Calu3 (cell line): Measurements from ENCODE around the gene CRIM1. TPM values are rescaled to one million over a fixed set of nuclear protein-coding genes. Genes with fewer than 3 reads are reported as not detected.

Source experiments
- BruUV-seq: library from RNA; stranded (reverse); fragments of 400-500 nt; replicated peaks from 2 replicates; lab custom pipeline; 2021; lab: Mats Ljungman, UMichigan
- CTCF ChIA-PET: fragments of 300-600 bp; sonication (Branson Sonifier 250); formaldehyde crosslinking; loops from one replicate; lab custom pipeline; 2022; ENCODE audit warnings: antibody characterized with exemption; lab: Charles Lee
- DNase-seq: peaks from one replicate; pipeline ENCODE4 v3.0.0; 2022
- H3K27ac Mint-ChIP-seq: one replicate; pipeline ENCODE4 v1.8.0; 2022; ENCODE audit warnings: mixed read lengths; ENCODE audit not compliant: unreplicated experiment
- H3K27me3 Mint-ChIP-seq: one replicate; pipeline ENCODE4 v1.8.0; 2022; ENCODE audit warnings: mixed read lengths; ENCODE audit not compliant: unreplicated experiment
- H3K36me3 Mint-ChIP-seq: one replicate; pipeline ENCODE4 v1.8.0; 2022; ENCODE audit warnings: mild to moderate bottlenecking, moderate library complexity, mixed read lengths; ENCODE audit not compliant: insufficient read depth, unreplicated experiment
- H3K4me1 Mint-ChIP-seq: one replicate; pipeline ENCODE4 v1.8.0; 2022; ENCODE audit warnings: mild to moderate bottlenecking, low read depth, mixed read lengths; ENCODE audit not compliant: unreplicated experiment
- H3K4me3 Mint-ChIP-seq: one replicate; pipeline ENCODE4 v1.8.0; 2022; ENCODE audit warnings: mild to moderate bottlenecking, low read depth, moderate library complexity, mixed read lengths; ENCODE audit not compliant: unreplicated experiment
- H3K9me3 Mint-ChIP-seq: one replicate; pipeline ENCODE4 v1.8.0; 2022; ENCODE audit warnings: low read depth, mixed read lengths; ENCODE audit not compliant: unreplicated experiment
- intact Hi-C: fragments of 100-400 bp; cut with micrococcal nuclease; formaldehyde crosslinking; loops from one replicate; pipeline ENCODE4 v1.10.0; 2022; ENCODE audit not compliant: unreplicated experiment
- total RNA-seq: library from RNA; stranded (reverse); gene quantifications from 2 replicates; pipeline ENCODE4 v1.2.3, GENCODE V29; 2022
- TF ChIP-seq, protein P1 (sequence below): fragments of 200-600 bp; IDR thresholded peaks from one replicate; pipeline ENCODE4 v1.8.0; 2022; ENCODE audit warnings: antibody characterized with exemption; ENCODE audit not compliant: unreplicated experiment

CRIM1 gene
- total RNA-seq, 1 experiment from 2014 or later: 57.6 TPM

DNA sequence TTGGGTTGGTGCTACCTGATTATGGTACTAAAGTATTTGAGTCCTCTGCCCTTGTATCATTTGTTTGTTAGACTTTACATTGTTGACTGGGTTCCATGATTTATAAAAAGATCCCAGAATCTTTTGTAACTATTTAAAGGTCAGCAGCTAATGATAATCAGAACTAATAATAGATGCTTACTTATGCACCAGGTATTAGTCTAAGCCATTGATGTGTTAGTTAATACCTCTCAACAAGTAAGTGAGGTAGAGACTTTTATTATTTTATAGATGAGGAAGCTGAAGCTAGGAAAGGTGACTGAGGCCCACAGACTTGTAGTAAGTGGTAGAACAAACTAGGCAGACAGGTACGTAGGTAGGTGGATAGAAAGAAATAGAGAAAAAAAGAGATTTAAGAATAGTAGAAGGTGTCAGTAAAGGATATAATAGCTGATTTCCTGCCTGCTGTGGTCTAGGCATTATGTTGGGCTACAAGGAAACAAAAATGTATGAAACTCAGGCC is 68.1 kb downstream of the CRIM1 start:
- intact Hi-C loops: no loop called here
- peaks cover 4% of the 10 kb centered on the region for H3K36me3 Mint-ChIP-seq
- CTCF ChIA-PET: interaction anchor here (0.8 to 1.0 kb wide), 3 partner anchors 9 to 36 kb away, joined by 3 to 4 read pairs (median 3); no protein-coding TSS in a partner anchor

DNA sequence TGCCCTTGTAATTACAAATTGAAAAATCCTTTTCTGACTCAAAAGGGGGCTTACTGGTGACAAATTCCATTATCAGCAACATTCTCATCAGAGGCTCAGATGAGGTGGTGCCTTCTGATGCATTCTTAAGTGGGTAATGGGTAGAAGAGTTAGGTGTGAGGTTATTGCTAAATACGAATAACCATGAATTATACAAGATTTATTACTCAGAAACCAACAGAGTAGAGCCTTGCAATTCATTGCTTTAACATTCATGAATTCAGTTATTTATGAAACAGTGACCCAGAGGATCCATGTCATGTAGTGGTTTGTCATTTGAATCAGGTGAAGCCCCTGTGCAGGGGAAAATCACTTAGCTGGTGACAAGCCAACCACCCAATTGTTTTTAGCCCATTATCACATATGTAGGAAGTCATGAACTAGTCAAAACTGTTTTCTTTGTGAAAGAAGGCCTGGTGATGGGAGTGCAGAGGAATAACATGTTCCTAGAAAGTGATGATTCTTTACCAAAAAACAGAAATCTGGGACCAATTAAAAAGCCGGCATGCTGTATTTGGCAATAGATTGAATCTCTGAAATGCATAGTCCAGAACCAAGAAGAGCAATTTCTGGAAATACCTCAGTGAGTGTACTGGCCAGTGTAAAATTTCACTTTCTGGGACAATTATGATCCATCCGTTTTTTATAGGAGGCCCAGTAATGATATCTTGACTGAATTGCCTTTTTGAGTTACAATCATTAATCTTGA is 70.2 kb downstream of the CRIM1 start:
- H3K9me3 Mint-ChIP-seq: no peaks in the 10 kb centered on the region
- intact Hi-C loops: no loop called here
- no peaks in the 10 kb centered on the region for H3K27me3 Mint-ChIP-seq
- CTCF ChIA-PET: no interaction called here
- no peak overlapping the region for H3K4me3 Mint-ChIP-seq
- TF ChIP-seq, protein P1, sequence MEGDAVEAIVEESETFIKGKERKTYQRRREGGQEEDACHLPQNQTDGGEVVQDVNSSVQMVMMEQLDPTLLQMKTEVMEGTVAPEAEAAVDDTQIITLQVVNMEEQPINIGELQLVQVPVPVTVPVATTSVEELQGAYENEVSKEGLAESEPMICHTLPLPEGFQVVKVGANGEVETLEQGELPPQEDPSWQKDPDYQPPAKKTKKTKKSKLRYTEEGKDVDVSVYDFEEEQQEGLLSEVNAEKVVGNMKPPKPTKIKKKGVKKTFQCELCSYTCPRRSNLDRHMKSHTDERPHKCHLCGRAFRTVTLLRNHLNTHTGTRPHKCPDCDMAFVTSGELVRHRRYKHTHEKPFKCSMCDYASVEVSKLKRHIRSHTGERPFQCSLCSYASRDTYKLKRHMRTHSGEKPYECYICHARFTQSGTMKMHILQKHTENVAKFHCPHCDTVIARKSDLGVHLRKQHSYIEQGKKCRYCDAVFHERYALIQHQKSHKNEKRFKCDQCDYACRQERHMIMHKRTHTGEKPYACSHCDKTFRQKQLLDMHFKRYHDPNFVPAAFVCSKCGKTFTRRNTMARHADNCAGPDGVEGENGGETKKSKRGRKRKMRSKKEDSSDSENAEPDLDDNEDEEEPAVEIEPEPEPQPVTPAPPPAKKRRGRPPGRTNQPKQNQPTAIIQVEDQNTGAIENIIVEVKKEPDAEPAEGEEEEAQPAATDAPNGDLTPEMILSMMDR: no peak
- BruUV-seq: no TSS peak
- H3K36me3 Mint-ChIP-seq: no peaks in the 10 kb centered on the region
- DNase-seq: no peak
- H3K4me1 Mint-ChIP-seq: peaks cover 35% of the 10 kb centered on the region
- no peak overlapping the region for H3K27ac Mint-ChIP-seq

More for the DNA sequence above, 68.1 kb downstream of the CRIM1 start:
- Mint-ChIP-seq H3K9me3 (no peaks in the 10 kb centered on the region), H3K4me3 (no peak overlapping the region), H3K27ac (no peak overlapping the region), H3K27me3 (no peaks in the 10 kb centered on the region), H3K4me1 (peaks cover 38% of the 10 kb centered on the region)
- DNase-seq: no peak
- no TSS peak for BruUV-seq
- TF ChIP-seq, protein P1: no peak

DNA sequence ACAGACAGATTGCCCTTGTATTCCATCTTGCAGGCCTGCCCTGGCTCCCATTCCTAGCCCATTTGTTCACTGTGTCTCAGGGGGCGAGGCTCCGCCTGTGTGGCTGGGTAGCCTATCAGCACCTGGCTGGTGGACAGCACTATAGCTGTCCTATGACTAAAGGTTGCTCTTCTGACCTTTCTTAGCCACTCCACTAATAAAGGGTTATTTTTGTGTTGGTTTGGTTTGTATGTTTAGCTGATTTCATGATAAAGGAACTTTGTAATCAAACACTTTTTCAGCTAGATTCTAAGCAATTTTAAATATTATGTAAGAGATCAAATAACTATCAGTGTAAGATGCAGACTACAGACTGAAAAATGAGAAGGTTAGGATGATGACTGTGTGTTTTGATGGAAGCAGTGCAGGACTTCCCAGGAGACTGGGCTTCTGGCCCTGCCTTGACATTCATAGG is 72.2 kb downstream of the CRIM1 start:
- CTCF ChIA-PET: no interaction called here
- Mint-ChIP-seq H3K27ac (no peak overlapping the region), H3K4me3 (no peak overlapping the region), H3K27me3 (no peaks in the 10 kb centered on the region), H3K36me3 (no peaks in the 10 kb centered on the region), H3K4me1 (peaks cover 35% of the 10 kb centered on the region), H3K9me3 (no peaks in the 10 kb centered on the region)
- TF ChIP-seq, protein P1: no peak
- DNase-seq: no peak
- intact Hi-C loops: no loop called here
- BruUV-seq: no TSS peak

DNA sequence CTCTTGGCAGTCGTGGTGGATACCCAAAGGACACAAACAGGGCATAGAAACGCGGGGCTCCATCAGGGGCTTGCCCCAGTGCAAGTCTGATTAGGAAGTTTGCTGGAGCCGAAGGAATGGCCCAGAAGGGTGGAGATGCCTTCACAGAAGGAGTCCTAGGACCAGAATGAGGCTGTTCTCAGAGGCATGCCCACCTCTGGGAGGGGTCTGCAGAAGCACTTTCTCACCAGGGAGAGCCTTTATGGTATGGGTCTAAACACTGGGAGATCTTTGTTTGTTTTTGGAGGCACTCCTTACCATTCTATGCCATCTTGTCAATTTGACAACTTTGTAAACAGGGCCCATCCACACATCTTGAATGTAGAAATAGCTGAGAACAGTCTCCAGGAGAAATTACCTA is 75.0 kb downstream of the CRIM1 start:
- no TSS peak for BruUV-seq
- no peaks in the 10 kb centered on the region for H3K9me3 Mint-ChIP-seq
- no peaks in the 10 kb centered on the region for H3K36me3 Mint-ChIP-seq
- no peak overlapping the region for H3K4me3 Mint-ChIP-seq
- H3K4me1 Mint-ChIP-seq: peaks cover 22% of the 10 kb centered on the region
- CTCF ChIA-PET: no interaction called here
- TF ChIP-seq, protein P1: no peak
- H3K27me3 Mint-ChIP-seq: no peaks in the 10 kb centered on the region
- intact Hi-C loops: no loop called here
- no peak for DNase-seq
- no peak overlapping the region for H3K27ac Mint-ChIP-seq
